GM19328 (cell line): ENCODE measurements around the gene SV2B.

Source experiments
- ATAC-seq: cut with Tn5 transposase; IDR thresholded peaks from one replicate; pipeline ENCODE4 v1.9.1; 2021; ENCODE audit warnings: mild to moderate bottlenecking, moderate library complexity; ENCODE audit not compliant: unreplicated experiment

SV2B gene

GRCh38 chr15:91227117-91227516 is 127.1 kb downstream of the SV2B start:
- ATAC-seq = no peak

GRCh38 chr15:91227766-91228165 is 127.7 kb downstream of the SV2B start:
- ATAC-seq = no peak

GRCh38 chr15:91228383-91228782 is 128.3 kb downstream of the SV2B start:
- ATAC-seq = no peak

- ATAC-seq = no peak
Measured at GRCh38 chr15:91228890-91229289, 128.8 kb downstream of the SV2B start.

GRCh38 chr15:91231703-91232102 is 131.6 kb downstream of the SV2B start:
- no peak for ATAC-seq

- no peak for ATAC-seq
Measured at GRCh38 chr15:91234759-91235158, 134.7 kb downstream of the SV2B start.

GRCh38 chr15:91235376-91235775 is 135.3 kb downstream of the SV2B start:
- no peak for ATAC-seq

GRCh38 chr15:91237445-91237844 is 137.4 kb downstream of the SV2B start:
- no peak for ATAC-seq

- no peak for ATAC-seq
Measured at GRCh38 chr15:91238644-91239425, 138.8 kb downstream of the SV2B start.

- ATAC-seq = no peak
Measured at GRCh38 chr15:91243826-91244225, 143.8 kb downstream of the SV2B start.

GRCh38 chr15:91244919-91245318 is 144.9 kb downstream of the SV2B start:
- no peak for ATAC-seq

GRCh38 chr15:91246998-91247397 is 146.9 kb downstream of the SV2B start:
- ATAC-seq = no peak

GRCh38 chr15:91249591-91249990 is 149.5 kb downstream of the SV2B start:
- ATAC-seq = no peak

- no peak for ATAC-seq
Measured at GRCh38 chr15:91252322-91252721, 152.3 kb downstream of the SV2B start.

GRCh38 chr15:91252756-91253155 is 152.7 kb downstream of the SV2B start:
- no peak for ATAC-seq

- no peak for ATAC-seq
Measured at GRCh38 chr15:91253605-91254004, 153.5 kb downstream of the SV2B start.

- ATAC-seq = no peak
Measured at GRCh38 chr15:91254766-91255165, 154.7 kb downstream of the SV2B start.

- ATAC-seq = no peak
Measured at GRCh38 chr15:91255670-91256192, 155.7 kb downstream of the SV2B start.

- ATAC-seq = no peak
Measured at GRCh38 chr15:91257746-91258414, 157.8 kb downstream of the SV2B start.

GRCh38 chr15:91258415-91258759 is 158.3 kb downstream of the SV2B start:
- ATAC-seq = no peak

- no peak for ATAC-seq
Measured at GRCh38 chr15:91259077-91259476, 159.0 kb downstream of the SV2B start.

GRCh38 chr15:91261345-91261744 is 161.3 kb downstream of the SV2B start:
- no peak for ATAC-seq
